IPS DF 6.9 (cell line): ENCODE measurements around the gene TESK2.

Experiments used
- DNase-seq: peaks from one replicate; pipeline ENCODE4 v3.0.0-alpha.2; 2013; ENCODE audit warnings: low read depth, low spot score
- H3K27ac ChIP-seq: one replicate; pipeline ENCODE4 v1.5.1; 2013; ENCODE audit warnings: low read length, control low read depth
- H3K27me3 ChIP-seq: 2 replicates; pipeline ENCODE4 v1.6.1; 2013; ENCODE audit warnings: mild to moderate bottlenecking, low read length; ENCODE audit not compliant: control insufficient read depth, insufficient read depth
- H3K36me3 ChIP-seq: 2 replicates; pipeline ENCODE4 v1.6.1; 2013; ENCODE audit warnings: low read length; ENCODE audit not compliant: control insufficient read depth, insufficient read depth
- H3K4me1 ChIP-seq: 2 replicates; pipeline ENCODE4 v1.6.1; 2013; ENCODE audit warnings: low read length; ENCODE audit not compliant: control insufficient read depth, insufficient read depth
- H3K4me3 ChIP-seq: 2 replicates; pipeline ENCODE4 v1.5.1; 2013; ENCODE audit warnings: mild to moderate bottlenecking, low read length
- H3K9me3 ChIP-seq: 2 replicates; pipeline ENCODE4 v1.6.1; 2013; ENCODE audit warnings: low read length, inconsistent platforms; ENCODE audit not compliant: control insufficient read depth, insufficient read depth
- WGBS: extraction: QIAGEN DNeasy Blood & Tissue Kit; methylation state at CpG from one replicate; pipeline ENCODE4 v1.1.7; 2013; ENCODE audit warnings: mixed read lengths, missing lambda C conversion rate; ENCODE audit not compliant: insufficient read length, insufficient coverage; 5-methylcytosine and 5-hydroxymethylcytosine counted together

The TESK2 gene

GRCh38 chr1:45510036-45510971 lies 19.3 kb upstream of the TESK2 start:
- no peaks in the 10 kb centered on the region for H3K9me3 ChIP-seq
- no peaks in the 10 kb centered on the region for H3K27me3 ChIP-seq
- no peak overlapping the region for H3K4me3 ChIP-seq
- H3K27ac ChIP-seq, result no peak overlapping the region
- H3K36me3 ChIP-seq, result peaks cover 34% of the 10 kb centered on the region
- H3K4me1 ChIP-seq, result no peaks in the 10 kb centered on the region
- no peak for DNase-seq
- no CpG with 5 or more reads among the region's 9 CpGs for WGBS

GRCh38 chr1:45508295-45509151 lies 17.6 kb upstream of the TESK2 start:
- peaks cover 25% of the 10 kb centered on the region; the same call in 1 of the 2 replicates for H3K36me3 ChIP-seq
- no peak overlapping the region for H3K27ac ChIP-seq

GRCh38 chr1:45507893-45508292 lies 16.9 kb upstream of the TESK2 start:
- Histone ChIP-seq H3K9me3 (no peaks in the 10 kb centered on the region), H3K4me1 (no peaks in the 10 kb centered on the region), H3K27me3 (no peaks in the 10 kb centered on the region), H3K36me3 (peaks cover 24% of the 10 kb centered on the region; the same call in 1 of the 2 replicates), H3K4me3 (no peak overlapping the region), H3K27ac (no peak overlapping the region)
- no peak for DNase-seq
- no CpG with 5 or more reads among the region's 4 CpGs for WGBS

More at GRCh38 chr1:45508295-45509151, 17.6 kb upstream of the TESK2 start:
- no peak for DNase-seq
- Histone ChIP-seq H3K27me3 (no peaks in the 10 kb centered on the region), H3K9me3 (no peaks in the 10 kb centered on the region), H3K4me1 (no peaks in the 10 kb centered on the region), H3K4me3 (no peak overlapping the region)
- no CpG with 5 or more reads among the region's 15 CpGs for WGBS

GRCh38 chr1:45507195-45507594 lies 16.2 kb upstream of the TESK2 start:
- H3K27ac ChIP-seq, result no peak overlapping the region
- no CpG with 5 or more reads among the region's 6 CpGs for WGBS

GRCh38 chr1:45503462-45504360 lies 12.7 kb upstream of the TESK2 start:
- WGBS, result no CpG with 5 or more reads among the region's 14 CpGs
- 0 out of 2 replicates have a peak, but pooled peaks cover 2% of the 10 kb centered on the region for H3K36me3 ChIP-seq
- H3K4me1 ChIP-seq, result 0 out of 2 replicates have a peak, but pooled peaks cover 2% of the 10 kb centered on the region
- no peak overlapping the region for H3K4me3 ChIP-seq
- H3K27me3 ChIP-seq, result no peaks in the 10 kb centered on the region
- H3K9me3 ChIP-seq, result no peaks in the 10 kb centered on the region
- no peak overlapping the region for H3K27ac ChIP-seq
- no peak for DNase-seq

More at GRCh38 chr1:45507195-45507594, 16.2 kb upstream of the TESK2 start:
- Histone ChIP-seq H3K27me3 (no peaks in the 10 kb centered on the region), H3K9me3 (no peaks in the 10 kb centered on the region), H3K36me3 (peaks cover 17% of the 10 kb centered on the region; the same call in 1 of the 2 replicates), H3K4me3 (no peak overlapping the region), H3K4me1 (no peaks in the 10 kb centered on the region)
- DNase-seq, result no peak

GRCh38 chr1:45501505-45501859 lies 10.5 kb upstream of the TESK2 start:
- WGBS, result no CpG with 5 or more reads among the region's 2 CpGs
- Histone ChIP-seq H3K9me3 (no peaks in the 10 kb centered on the region), H3K4me1 (0 out of 2 replicates have a peak, but pooled peaks cover 2% of the 10 kb centered on the region), H3K4me3 (no peak overlapping the region), H3K27me3 (no peaks in the 10 kb centered on the region), H3K36me3 (no peaks in the 10 kb centered on the region), H3K27ac (no peak overlapping the region)
- DNase-seq, result no peak

GRCh38 chr1:45499415-45499769 lies 8.4 kb upstream of the TESK2 start:
- H3K27me3 ChIP-seq, result no peaks in the 10 kb centered on the region
- no peaks in the 10 kb centered on the region for H3K9me3 ChIP-seq
- no peak overlapping the region for H3K27ac ChIP-seq
- H3K4me3 ChIP-seq, result peak overlapping the region; percentile 50; the same call in 1 of the 2 replicates
- H3K36me3 ChIP-seq, result no peaks in the 10 kb centered on the region
- 0 out of 2 replicates have a peak, but pooled peaks cover 2% of the 10 kb centered on the region for H3K4me1 ChIP-seq
- DNase-seq, result no peak
- WGBS, result no CpG with 5 or more reads among the region's 7 CpGs

GRCh38 chr1:45498279-45498678 lies 7.3 kb upstream of the TESK2 start:
- H3K36me3 ChIP-seq, result no peaks in the 10 kb centered on the region
- no peaks in the 10 kb centered on the region for H3K9me3 ChIP-seq
- no peak overlapping the region for H3K27ac ChIP-seq
- no peak overlapping the region for H3K4me3 ChIP-seq
- H3K27me3 ChIP-seq, result no peaks in the 10 kb centered on the region
- H3K4me1 ChIP-seq, result 0 out of 2 replicates have a peak, but pooled peaks cover 2% of the 10 kb centered on the region
- DNase-seq, result no peak

GRCh38 chr1:45493116-45493697 lies 2.2 kb upstream of the TESK2 start:
- H3K4me3 ChIP-seq, result no peak overlapping the region
- WGBS, result no CpG with 5 or more reads among the region's 2 CpGs
- no peak for DNase-seq

More at GRCh38 chr1:45493116-45493697, 2.2 kb upstream of the TESK2 start:
- Histone ChIP-seq H3K27ac (no peak overlapping the region), H3K4me1 (0 out of 2 replicates have a peak, but pooled peaks cover 1% of the 10 kb centered on the region), H3K27me3 (no peaks in the 10 kb centered on the region), H3K9me3 (no peaks in the 10 kb centered on the region), H3K36me3 (no peaks in the 10 kb centered on the region)
